A549 treated with AZD9567 at 1 μM for 4 hours (cell line): ENCODE data around the gene MAP3K5. TPM values are rescaled to one million over a fixed set of nuclear protein-coding genes. Genes with fewer than 3 reads are reported as not detected.

Experiments used
- total RNA-seq: library from RNA; stranded (reverse); fragments of 200-300 nt; extraction: Qiagen RNA extraction; gene quantifications from 5 replicates; pipeline ENCODE4 v1.2.3, GENCODE V29; 2022; ENCODE audit not compliant: insufficient read depth

MAP3K5 gene
- 2.0 to 3.4 TPM (median 2.0 TPM) in 5 replicates for total RNA-seq

GRCh38 chr6:136792410-136793262, at the start of gene MAP3K5:
Gene MAP3K5 (minus strand): TSS chr6:136792477. CDS start chr6:136792157, 320 bp downstream.

GRCh38 chr6:136822376-136823127, 30.3 kb upstream of the MAP3K5 start, which contains the start of gene PEX7:
Gene PEX7 (plus strand): TSS chr6:136822592. CDS start chr6:136822666, 74 bp downstream.

GRCh38 chr6:136550330-136551071, 241.8 kb downstream of the MAP3K5 start, which contains the start of gene MAP7:
Gene MAP7 (minus strand): TSS chr6:136550422. CDS start chr6:136550408, 14 bp downstream.

Other genes starting within 250 kb of the MAP3K5 start
- gene MAP7, start 242.1 kb downstream of the MAP3K5 start, total RNA-seq = 16.5 to 20.9 TPM (median 19.3 TPM) in 5 replicates
- gene PEX7, start 30.1 kb upstream of the MAP3K5 start, total RNA-seq = 4.7 to 5.7 TPM (median 4.9 TPM) in 5 replicates
- 0.05 to 0.10 TPM (median 0.06 TPM) in 4 of 5 replicates, not detected in the other for gene SLC35D3, start 129.8 kb upstream of the MAP3K5 start, total RNA-seq